HepG2 (cell line): Measurements from ENCODE around the gene MOGAT3. TPM values are rescaled to one million over a fixed set of nuclear protein-coding genes. Genes with fewer than 3 reads are reported as not detected.

Source experiments
- ARID2 ChIP-seq: sonication (generic); formaldehyde crosslinking; IDR thresholded peaks from 2 replicates; pipeline ENCODE4 v1.8.1; 2022; ENCODE audit warnings: mild to moderate bottlenecking, missing genetic modification reagents, borderline replicate concordance
- CEBPG ChIP-seq: IDR thresholded peaks from 2 replicates; pipeline ENCODE4 v1.6.1; 2016
- E2F1 ChIP-seq: sonication (generic); formaldehyde crosslinking; IDR thresholded peaks from 2 replicates; pipeline ENCODE4 v1.5.0; 2020; ENCODE audit warnings: missing genetic modification reagents
- FOXP1 ChIP-seq, 2 experiments: fragments of 450-650 bp in 1 of 2; IDR thresholded peaks; 2 replicates each; pipeline ENCODE4 v1.6.1; 2017 to 2018; ENCODE audit warnings: antibody characterized with exemption in 1 of 2
- FUBP1 ChIP-seq: sonication (generic); formaldehyde crosslinking; IDR thresholded peaks from 2 replicates; pipeline ENCODE4 v1.5.1; 2020; ENCODE audit warnings: missing genetic modification reagents, mild to moderate bottlenecking, borderline replicate concordance
- GLI4 ChIP-seq: sonication (generic); formaldehyde crosslinking; IDR thresholded peaks from 2 replicates; pipeline ENCODE4 v1.5.1; 2020; ENCODE audit warnings: missing genetic modification reagents, mild to moderate bottlenecking, moderate library complexity, borderline replicate concordance
- IKZF4 ChIP-seq: sonication (generic); formaldehyde crosslinking; IDR thresholded peaks from 2 replicates; pipeline ENCODE4 v1.5.1; 2020; ENCODE audit warnings: borderline replicate concordance, mild to moderate bottlenecking, low read depth, missing genetic modification reagents; ENCODE audit errors: not compliant biosample characterization
- JDP2 ChIP-seq: sonication (generic); formaldehyde crosslinking; IDR thresholded peaks from 2 replicates; pipeline ENCODE4 v1.8.1; 2022; ENCODE audit warnings: missing genetic modification reagents, borderline replicate concordance
- MBNL3 ChIP-seq: fragments of 250-450 bp; sonication (Bioruptor Pico); conservative IDR thresholded peaks from 2 replicates; pipeline ENCODE4 v1.8.0; 2022; ENCODE audit warnings: mild to moderate bottlenecking, inconsistent platforms
- NFE2L2 ChIP-seq: fragments of 150-350 bp; IDR thresholded peaks from 2 replicates; pipeline ENCODE4 v1.6.1; 2014; ENCODE audit warnings: low read length
- NFIB ChIP-seq: sonication (generic); formaldehyde crosslinking; IDR thresholded peaks from 2 replicates; pipeline ENCODE4 v1.9.0; 2021; ENCODE audit warnings: missing genetic modification reagents, mild to moderate bottlenecking, borderline replicate concordance
- NFKBIZ ChIP-seq: IDR thresholded peaks from 2 replicates; pipeline ENCODE4 v1.6.1; 2018; ENCODE audit warnings: missing genetic modification reagents, missing compliant biosample characterization
- POLR2G ChIP-seq: fragments of 200-400 bp; formaldehyde crosslinking; IDR thresholded peaks from 2 replicates; pipeline ENCODE4 v1.6.1; 2018; ENCODE audit warnings: mild to moderate bottlenecking, low read depth, low read length, moderate library complexity
- RAD21 ChIP-seq: fragments of 450-650 bp; formaldehyde crosslinking; IDR thresholded peaks from 2 replicates; pipeline ENCODE4 v1.5.0; 2020; ENCODE audit warnings: mild to moderate bottlenecking
- RFXAP ChIP-seq: sonication (generic); formaldehyde crosslinking; IDR thresholded peaks from 2 replicates; pipeline ENCODE4 v1.4.0; 2020; ENCODE audit warnings: missing genetic modification reagents, borderline replicate concordance
- TBX2 ChIP-seq: sonication (generic); formaldehyde crosslinking; IDR thresholded peaks from 2 replicates; pipeline ENCODE4 v1.5.0; 2020; ENCODE audit warnings: missing genetic modification reagents, mild to moderate bottlenecking, borderline replicate concordance
- ZFAT ChIP-seq: sonication (generic); formaldehyde crosslinking; conservative IDR thresholded peaks from 2 replicates; pipeline ENCODE4 v1.8.1; 2023; ENCODE audit warnings: missing genetic modification reagents, inconsistent platforms
- ZFP36L2 ChIP-seq: sonication (generic); formaldehyde crosslinking; IDR thresholded peaks from 2 replicates; pipeline ENCODE4 v1.4.0; 2020; ENCODE audit warnings: missing genetic modification reagents
- ZFP90 ChIP-seq: sonication (generic); formaldehyde crosslinking; IDR thresholded peaks from 2 replicates; pipeline ENCODE4 v1.8.0; 2022; ENCODE audit warnings: missing genetic modification reagents, mild to moderate bottlenecking, inconsistent platforms, borderline replicate concordance
- ZNF17 ChIP-seq: sonication (generic); formaldehyde crosslinking; IDR thresholded peaks from 2 replicates; pipeline ENCODE4 v1.5.0; 2020; ENCODE audit warnings: mild to moderate bottlenecking, missing genetic modification reagents
- ZNF256 ChIP-seq: sonication (generic); formaldehyde crosslinking; conservative IDR thresholded peaks from 2 replicates; pipeline ENCODE4 v1.4.0; 2020; ENCODE audit warnings: missing genetic modification reagents
- ZNF275 ChIP-seq: sonication (generic); formaldehyde crosslinking; IDR thresholded peaks from 2 replicates; pipeline ENCODE4 v1.8.0; 2022; ENCODE audit warnings: missing genetic modification reagents, mild to moderate bottlenecking, inconsistent platforms, borderline replicate concordance
- ZNF34 ChIP-seq: sonication (generic); formaldehyde crosslinking; IDR thresholded peaks from 2 replicates; pipeline ENCODE4 v1.4.0; 2020; ENCODE audit warnings: mild to moderate bottlenecking, missing genetic modification reagents, borderline replicate concordance
- ZNF510 ChIP-seq: sonication (generic); formaldehyde crosslinking; IDR thresholded peaks from 2 replicates; pipeline ENCODE4 v1.4.0; 2020; ENCODE audit warnings: low read depth, mild to moderate bottlenecking, missing genetic modification reagents
- ZNF576 ChIP-seq: sonication (generic); formaldehyde crosslinking; IDR thresholded peaks from 2 replicates; pipeline ENCODE4 v1.4.0; 2020; ENCODE audit warnings: mild to moderate bottlenecking, missing genetic modification reagents
- ZNF577 ChIP-seq: sonication (generic); formaldehyde crosslinking; IDR thresholded peaks from 2 replicates; pipeline ENCODE4 v1.4.0; 2020; ENCODE audit warnings: mild to moderate bottlenecking, low read depth, missing genetic modification reagents, borderline replicate concordance
- polyA plus RNA-seq, 8 experiments: library from polyadenylated mRNA; depleted of rRNA in 3 of 8; stranded (reverse) in 7 of 8; unstranded in 1 of 8; fragments of >200 nt; fragmentation: Illumina TruSeq in 4 of 8; extraction: Trizol in 4 of 8; gene quantifications; 2 replicates each; pipeline versions ENCODE4 v1.2.1 to v1.2.3, GENCODE V29; 2011 to 2016; ENCODE audit warnings: low read depth in 4 of 8, missing spikeins in 1 of 8, mixed read lengths in 1 of 8; ENCODE audit not compliant: insufficient read depth in 1 of 8
- total RNA-seq, 5 experiments: library from RNA; depleted of rRNA; stranded (reverse); fragments of >200 nt; fragmentation: Illumina TruSeq; extraction: Trizol; gene quantifications; 2 replicates each; pipeline ENCODE4 v1.2.3, GENCODE V29; 2016; ENCODE audit warnings: low read depth in 1 of 5

Gene MOGAT3
- total and polyA plus RNA-seq, 2 of the 13 experiments (the other 11 are each of a cell fraction or from before 2014, with no cell fraction given): 22.5 to 30.5 TPM

GRCh38 chr7:101200862-101201599 is at the start of gene MOGAT3 (continued):
- TF ChIP-seq IKZF4 (CRISPR knock-in tag) (no peak), CEBPG (CRISPR knock-in tag) (0 out of 2 replicates have a peak, but pooled peaks have one; percentile 29), MBNL3 (CRISPR knock-in tag) (no peak), ZFAT (CRISPR knock-in tag) (no peak), TBX2 (CRISPR knock-in tag) (peak; percentile 92), ZNF17 (CRISPR knock-in tag) (no peak), GLI4 (CRISPR knock-in tag) (0 out of 2 replicates have a peak, but pooled peaks have one; percentile 35), JDP2 (CRISPR knock-in tag) (no peak; the same call in 1 of the 2 replicates), ZFP90 (CRISPR knock-in tag) (peak; percentile 56; the same call in 1 of the 2 replicates), ZNF577 (no peak), ZNF275 (CRISPR knock-in tag) (no peak), ZNF510 (CRISPR knock-in tag) (no peak), POLR2G (peak; percentile 95), FOXP1 (IDR thresholded peaks at IDR 0.05) (peak; percentile 43; the same call in 1 of the 2 replicates), FOXP1 (CRISPR knock-in tag; IDR thresholded peaks at IDR 0.05) (peak; percentile 65), NFKBIZ (0 out of 2 replicates have a peak, but pooled peaks have one; percentile 39), RFXAP (CRISPR knock-in tag) (peak; percentile 42; the same call in 1 of the 2 replicates), RAD21 (0 out of 2 replicates have a peak, but pooled peaks have one; percentile 20), FUBP1 (CRISPR knock-in tag) (no peak), E2F1 (no peak), ZNF576 (CRISPR knock-in tag) (no peak), NFIB (CRISPR knock-in tag) (no peak), NFE2L2 (no peak), ZFP36L2 (CRISPR knock-in tag) (0 out of 2 replicates have a peak, but pooled peaks have one; percentile 55), ZNF34 (CRISPR knock-in tag) (no peak), ZNF256 (no peak), ARID2 (no peak)
